ENCODE data around the gene PARD3. TPM values are rescaled to one million over a fixed set of nuclear protein-coding genes. Genes with fewer than 3 reads are reported as not detected.
"Not testable (repeated sequence)": the region's sequence is repeated elsewhere in the genome, so short reads cannot be mapped to it uniquely, and the experiment has no call there.

The PARD3 gene
- total and polyA plus RNA-seq, 2 experiments from 2014 or later = 47.2 to 59.7 TPM

DNA sequence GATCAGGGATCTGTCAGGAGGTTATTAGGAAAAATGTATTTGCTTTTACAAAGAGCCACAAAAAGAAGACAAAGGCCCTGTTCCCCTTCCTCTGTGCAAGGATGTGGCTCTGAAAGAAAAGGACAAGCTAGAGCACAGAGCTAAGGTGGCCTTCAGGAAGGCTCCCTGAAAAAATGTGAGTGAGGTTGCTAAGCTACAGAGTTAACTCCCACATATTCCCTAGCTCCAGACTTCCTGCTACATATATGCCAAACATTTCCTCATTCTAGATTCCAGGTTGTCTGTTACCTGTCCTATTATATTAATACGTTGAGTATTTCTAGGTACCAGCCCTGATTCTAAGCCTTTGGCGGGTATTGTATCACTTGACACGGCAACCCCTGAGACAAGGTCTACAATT is 369.0 kb downstream of the PARD3 start:
- no peak overlapping the region for H3K4me2 ChIP-seq
- H3K4me3 ChIP-seq = no peak overlapping the region
- H3K9me3 ChIP-seq (ENCODE audit: low read depth) = no peaks in the 10 kb centered on the region
- H3K36me3 ChIP-seq (replicated peaks; ENCODE audit: insufficient read depth, low read depth) = no peaks in the 10 kb centered on the region
- no peaks in the 10 kb centered on the region for H4K20me1 ChIP-seq (ENCODE audit: insufficient read depth, poor library complexity, severe bottlenecking)
- DNase-seq (ENCODE audit: low spot score) = no peak
- TF ChIP-seq EZH2phosphoT487 (IDR thresholded peaks at IDR 0.05; ENCODE audit: low read depth, severe bottlenecking, unreplicated experiment) = no peak
- no peak for TF ChIP-seq EZH2 (IDR thresholded peaks at IDR 0.05; ENCODE audit: borderline replicate concordance)
- TF ChIP-seq, protein P1, sequence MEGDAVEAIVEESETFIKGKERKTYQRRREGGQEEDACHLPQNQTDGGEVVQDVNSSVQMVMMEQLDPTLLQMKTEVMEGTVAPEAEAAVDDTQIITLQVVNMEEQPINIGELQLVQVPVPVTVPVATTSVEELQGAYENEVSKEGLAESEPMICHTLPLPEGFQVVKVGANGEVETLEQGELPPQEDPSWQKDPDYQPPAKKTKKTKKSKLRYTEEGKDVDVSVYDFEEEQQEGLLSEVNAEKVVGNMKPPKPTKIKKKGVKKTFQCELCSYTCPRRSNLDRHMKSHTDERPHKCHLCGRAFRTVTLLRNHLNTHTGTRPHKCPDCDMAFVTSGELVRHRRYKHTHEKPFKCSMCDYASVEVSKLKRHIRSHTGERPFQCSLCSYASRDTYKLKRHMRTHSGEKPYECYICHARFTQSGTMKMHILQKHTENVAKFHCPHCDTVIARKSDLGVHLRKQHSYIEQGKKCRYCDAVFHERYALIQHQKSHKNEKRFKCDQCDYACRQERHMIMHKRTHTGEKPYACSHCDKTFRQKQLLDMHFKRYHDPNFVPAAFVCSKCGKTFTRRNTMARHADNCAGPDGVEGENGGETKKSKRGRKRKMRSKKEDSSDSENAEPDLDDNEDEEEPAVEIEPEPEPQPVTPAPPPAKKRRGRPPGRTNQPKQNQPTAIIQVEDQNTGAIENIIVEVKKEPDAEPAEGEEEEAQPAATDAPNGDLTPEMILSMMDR (IDR thresholded peaks at IDR 0.05; ENCODE audit: poor library complexity) = no peak
- H3K27me3 ChIP-seq = no peaks in the 10 kb centered on the region
- WGBS (ENCODE audit: low lambda C conversion rate, missing lambda C conversion rate) = 94% methylated on average over 3 of the region's 3 CpGs
- no peak overlapping the region for H3K27ac ChIP-seq
- H3K9me2 ChIP-seq (replicated peaks; ENCODE audit: insufficient read depth) = no peaks in the 10 kb centered on the region
- H3K79me2 ChIP-seq = no peaks in the 10 kb centered on the region
- H2AFZ ChIP-seq = no peak overlapping the region
- H3K4me1 ChIP-seq (ENCODE audit: insufficient read depth) = no peaks in the 10 kb centered on the region

DNA sequence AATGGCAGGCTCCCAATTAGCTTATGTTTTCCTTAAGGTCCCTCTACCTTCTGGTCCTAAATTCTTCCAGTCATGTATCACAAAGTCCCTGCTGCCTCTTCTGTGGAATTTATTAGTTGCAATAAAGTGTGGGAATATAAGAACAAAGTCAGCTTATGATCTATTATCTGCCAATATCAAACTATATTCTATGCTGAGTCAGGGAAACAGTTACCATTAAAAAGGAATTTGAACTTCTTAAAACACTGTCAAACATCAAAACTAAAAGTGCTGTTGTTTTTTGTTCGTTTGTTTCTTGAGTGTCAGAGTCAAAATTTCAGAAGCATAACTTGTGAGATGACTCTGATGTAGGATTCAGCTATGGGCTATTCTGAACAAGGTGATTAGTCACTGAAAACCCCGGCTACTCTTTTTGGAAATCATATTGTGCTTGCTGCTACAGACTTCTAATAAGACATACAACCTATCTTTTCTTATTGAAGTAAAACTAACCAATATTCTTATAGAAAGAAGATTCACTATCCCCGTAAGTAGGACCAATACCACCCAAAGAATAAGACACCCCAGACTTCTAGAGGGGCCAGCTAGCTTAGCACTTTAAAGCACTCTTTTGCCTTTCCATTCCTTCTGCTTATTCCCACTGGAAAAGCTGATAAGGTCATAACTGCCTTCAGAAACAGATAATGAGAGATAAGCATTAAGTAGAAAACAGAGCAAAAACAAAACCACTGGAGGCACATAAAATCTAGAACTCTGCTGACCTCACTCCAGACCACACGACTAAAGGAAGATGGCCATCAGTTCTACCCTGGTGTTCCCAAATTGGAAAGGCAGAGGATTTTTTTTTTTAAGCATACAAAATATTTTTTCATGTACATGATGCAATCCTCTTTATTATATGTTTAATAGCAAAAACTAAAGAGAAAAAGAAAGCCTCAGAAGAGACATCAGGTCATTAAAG is 370.6 kb downstream of the PARD3 start:
- no peak overlapping the region for H3K4me2 ChIP-seq
- no peaks in the 10 kb centered on the region for H3K79me2 ChIP-seq
- no peak for DNase-seq (ENCODE audit: low spot score)
- H3K27ac ChIP-seq = no peak overlapping the region
- no peaks in the 10 kb centered on the region for H3K4me1 ChIP-seq (ENCODE audit: insufficient read depth)
- no peak overlapping the region for H2AFZ ChIP-seq
- H3K36me3 ChIP-seq (replicated peaks; ENCODE audit: insufficient read depth, low read depth) = no peaks in the 10 kb centered on the region
- no peak for TF ChIP-seq EZH2phosphoT487 (IDR thresholded peaks at IDR 0.05; ENCODE audit: low read depth, severe bottlenecking, unreplicated experiment)
- TF ChIP-seq EZH2 (IDR thresholded peaks at IDR 0.05; ENCODE audit: borderline replicate concordance) = no peak
- TF ChIP-seq, protein P1 (IDR thresholded peaks at IDR 0.05; ENCODE audit: poor library complexity) = no peak
- H4K20me1 ChIP-seq (ENCODE audit: insufficient read depth, poor library complexity, severe bottlenecking) = no peaks in the 10 kb centered on the region
- no peaks in the 10 kb centered on the region for H3K27me3 ChIP-seq
- no peak overlapping the region for H3K4me3 ChIP-seq
- no peaks in the 10 kb centered on the region for H3K9me3 ChIP-seq (ENCODE audit: low read depth)
- 80% methylated on average over 4 of the region's 4 CpGs for WGBS (ENCODE audit: low lambda C conversion rate, missing lambda C conversion rate)
- no peaks in the 10 kb centered on the region for H3K9me2 ChIP-seq (replicated peaks; ENCODE audit: insufficient read depth)

DNA sequence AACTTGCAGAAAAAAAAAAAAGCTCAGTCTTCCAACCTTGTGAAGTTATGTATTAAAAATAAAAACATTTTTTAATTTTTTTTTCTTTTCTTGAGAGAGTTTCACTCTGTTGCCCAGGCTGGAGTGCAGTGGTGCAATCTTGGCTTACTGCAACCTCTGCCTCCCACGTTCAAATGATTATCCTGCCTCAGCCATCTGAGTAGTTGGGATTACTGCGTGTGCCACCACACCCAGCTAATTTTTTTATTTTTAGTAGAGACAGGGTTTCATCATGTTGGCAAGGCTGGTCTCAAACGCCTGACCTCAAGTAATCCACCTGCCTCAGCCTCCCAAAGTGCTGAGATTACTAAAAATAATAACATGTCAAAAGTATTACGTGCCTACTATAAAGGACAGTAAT is 375.7 kb downstream of the PARD3 start:
- H3K79me2 ChIP-seq; H4K20me1 ChIP-seq (ENCODE audit: insufficient read depth, poor library complexity, severe bottlenecking); H3K4me1 ChIP-seq (ENCODE audit: insufficient read depth); H3K36me3 ChIP-seq (replicated peaks; ENCODE audit: insufficient read depth, low read depth); H3K4me2 ChIP-seq; H3K27me3 ChIP-seq; H3K27ac ChIP-seq; H3K4me3 ChIP-seq; H3K9me3 ChIP-seq (ENCODE audit: low read depth); DNase-seq (ENCODE audit: low spot score); H3K9me2 ChIP-seq (replicated peaks; ENCODE audit: insufficient read depth); H2AFZ ChIP-seq: not testable (repeated sequence)
- WGBS (ENCODE audit: low lambda C conversion rate, missing lambda C conversion rate) = 83% methylated on average over 4 of the region's 4 CpGs

DNA sequence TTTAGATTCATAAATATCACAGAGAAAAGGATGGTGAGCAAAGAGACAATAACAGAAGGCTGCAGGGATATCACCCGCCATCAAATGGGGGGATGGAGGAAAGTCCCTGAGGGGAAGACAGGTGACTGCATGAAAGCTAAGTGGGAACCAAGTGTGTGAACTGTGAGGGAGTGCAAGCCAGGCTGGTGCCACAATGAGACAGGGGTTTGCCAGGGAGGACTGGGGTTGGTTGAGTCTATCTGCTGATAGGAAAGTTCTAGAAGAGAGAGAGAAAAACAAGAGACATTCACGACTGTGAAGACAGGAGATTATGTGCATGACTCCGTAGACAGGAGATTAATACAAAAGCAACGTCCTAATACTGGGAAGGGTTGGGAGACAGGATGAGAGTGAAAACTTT is 376.4 kb downstream of the PARD3 start:
- Histone ChIP-seq H3K36me3 (replicated peaks; ENCODE audit: insufficient read depth, low read depth) (no peaks in the 10 kb centered on the region), H3K27ac (no peak overlapping the region), H3K9me2 (replicated peaks; ENCODE audit: insufficient read depth) (no peaks in the 10 kb centered on the region), H3K4me3 (no peak overlapping the region), H2AFZ (no peak overlapping the region), H3K79me2 (no peaks in the 10 kb centered on the region), H3K9me3 (ENCODE audit: low read depth) (no peaks in the 10 kb centered on the region), H3K4me1 (ENCODE audit: insufficient read depth) (peaks cover 7% of the 10 kb centered on the region), H3K27me3 (no peaks in the 10 kb centered on the region), H4K20me1 (ENCODE audit: insufficient read depth, poor library complexity, severe bottlenecking) (no peaks in the 10 kb centered on the region), H3K4me2 (no peak overlapping the region)
- TF ChIP-seq EZH2phosphoT487 (IDR thresholded peaks at IDR 0.05; ENCODE audit: low read depth, severe bottlenecking, unreplicated experiment) = no peak
- TF ChIP-seq, protein P1 (IDR thresholded peaks at IDR 0.05; ENCODE audit: poor library complexity) = no peak
- no peak for TF ChIP-seq EZH2 (IDR thresholded peaks at IDR 0.05; ENCODE audit: borderline replicate concordance)
- WGBS (ENCODE audit: low lambda C conversion rate, missing lambda C conversion rate) = 71% methylated on average over 4 of the region's 4 CpGs
- no peak for DNase-seq (ENCODE audit: low spot score)
